HG03442 (cell line): Measurements from ENCODE around the gene RABGAP1.

Experiments used
- ATAC-seq: cut with Tn5 transposase; IDR thresholded peaks from one replicate; pipeline ENCODE4 v1.9.1; 2021; ENCODE audit warnings: mild to moderate bottlenecking, moderate library complexity; ENCODE audit not compliant: unreplicated experiment

Gene RABGAP1

DNA sequence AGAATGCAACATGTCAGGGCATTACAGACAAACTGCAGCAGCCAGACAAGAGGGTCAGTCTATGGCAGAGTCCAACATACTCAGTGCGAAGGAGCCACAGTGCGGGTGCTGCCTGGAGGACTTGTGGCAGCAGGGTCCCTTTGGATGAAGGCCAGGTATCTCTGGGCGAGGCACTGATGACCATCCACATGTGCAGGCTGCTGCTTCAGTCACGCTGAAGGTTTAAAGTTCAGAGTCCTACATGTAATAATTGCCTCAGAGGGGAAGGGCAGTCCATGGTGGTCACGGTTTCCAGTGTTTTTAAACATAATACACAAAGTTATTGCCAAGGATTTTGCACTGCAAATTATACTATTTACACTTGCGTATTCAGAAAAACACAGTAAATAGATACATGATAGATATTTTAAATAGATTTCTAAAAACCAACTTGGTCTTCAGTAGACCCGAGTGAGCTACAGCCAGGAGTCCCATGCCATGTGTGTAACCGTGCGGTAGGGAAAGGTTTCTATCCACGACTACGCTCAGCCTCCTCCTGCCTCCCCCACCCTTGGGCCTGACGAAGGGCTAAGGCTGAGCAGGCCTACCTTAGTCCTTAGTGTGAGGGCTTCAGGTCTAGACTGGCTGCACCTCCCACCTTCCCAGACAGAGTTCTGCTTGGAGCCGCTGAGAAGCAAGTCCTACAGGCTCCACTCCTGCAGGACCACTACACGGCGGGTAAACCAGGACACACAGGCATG, 168.9 kb downstream of the RABGAP1 start:
- ATAC-seq = no peak

DNA sequence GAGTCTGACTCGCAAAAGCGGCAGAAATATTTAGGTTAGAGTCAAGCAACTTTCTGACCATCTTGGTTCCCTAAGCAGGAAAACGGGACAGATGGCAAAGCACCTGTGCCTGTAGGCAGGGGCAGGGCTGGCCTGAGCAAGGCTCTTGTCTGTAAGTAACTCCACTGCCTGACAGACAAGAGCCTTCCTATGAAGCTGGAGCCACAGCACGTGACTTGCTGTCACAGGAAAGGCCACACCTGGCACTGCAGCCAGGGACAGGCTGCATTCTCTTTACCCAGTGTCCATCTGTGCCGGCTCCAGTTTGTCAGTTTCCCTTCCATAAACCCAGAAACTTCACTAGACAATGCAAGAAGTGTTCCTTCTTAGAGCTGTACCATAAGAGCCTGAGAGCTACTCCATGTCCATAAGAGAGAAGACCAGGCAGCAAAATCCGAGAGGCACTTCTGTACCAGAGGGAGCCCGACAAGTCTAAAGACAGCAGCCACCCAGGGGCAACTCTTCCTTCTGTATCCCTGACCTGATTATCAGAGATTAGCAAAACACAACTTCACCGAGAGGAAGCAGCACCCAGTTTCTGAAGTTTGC, 170.7 kb downstream of the RABGAP1 start:
- ATAC-seq = no peak

GRCh38 chr9:123112015-123112975, 171.5 kb downstream of the RABGAP1 start:
- no peak for ATAC-seq

DNA sequence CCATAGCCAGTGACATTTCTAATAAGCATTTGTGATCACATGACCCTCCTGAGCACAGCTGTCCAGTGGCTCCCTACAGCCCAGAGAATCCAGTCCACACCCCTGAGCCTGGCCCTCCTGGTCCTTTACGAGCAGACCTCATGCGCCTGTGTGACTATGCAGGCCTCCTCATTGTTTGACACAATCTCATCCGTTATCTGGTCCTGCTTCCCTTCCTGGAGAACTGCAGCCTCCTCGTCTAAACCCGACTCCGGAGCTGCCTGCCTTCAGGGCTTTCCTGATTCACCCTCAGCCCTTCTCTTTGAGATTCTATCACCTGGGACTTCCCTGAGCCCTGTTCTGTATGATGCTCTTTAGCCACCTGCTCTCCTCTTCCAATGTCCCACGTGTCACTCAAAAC, 172.4 kb downstream of the RABGAP1 start:
- ATAC-seq = no peak

GRCh38 chr9:123115146-123115913, 174.5 kb downstream of the RABGAP1 start:
- ATAC-seq = no peak

- no peak for ATAC-seq
Observed at GRCh38 chr9:123116036-123116435, 175.2 kb downstream of the RABGAP1 start.

- ATAC-seq = no peak
Observed at GRCh38 chr9:123119566-123119965, 178.7 kb downstream of the RABGAP1 start.

DNA sequence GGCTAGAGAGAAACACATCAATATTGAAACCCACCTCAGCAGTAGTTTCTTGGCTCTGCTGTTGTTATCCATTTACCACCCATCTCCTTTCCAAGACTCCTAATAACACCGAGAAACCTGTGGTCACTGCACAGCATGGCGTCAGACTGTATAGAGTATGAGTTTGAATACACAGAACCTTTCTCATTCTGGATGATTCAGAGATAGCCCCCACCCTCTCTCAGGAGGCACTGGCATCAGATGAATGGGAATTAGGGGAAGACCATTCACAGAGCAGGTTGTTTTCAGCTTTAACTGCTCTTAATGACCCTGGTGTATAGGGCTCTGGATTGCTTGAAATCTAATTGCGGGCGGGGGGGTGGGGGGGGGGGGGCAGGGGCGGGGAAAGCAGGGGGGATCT, 179.3 kb downstream of the RABGAP1 start:
- no peak for ATAC-seq

DNA sequence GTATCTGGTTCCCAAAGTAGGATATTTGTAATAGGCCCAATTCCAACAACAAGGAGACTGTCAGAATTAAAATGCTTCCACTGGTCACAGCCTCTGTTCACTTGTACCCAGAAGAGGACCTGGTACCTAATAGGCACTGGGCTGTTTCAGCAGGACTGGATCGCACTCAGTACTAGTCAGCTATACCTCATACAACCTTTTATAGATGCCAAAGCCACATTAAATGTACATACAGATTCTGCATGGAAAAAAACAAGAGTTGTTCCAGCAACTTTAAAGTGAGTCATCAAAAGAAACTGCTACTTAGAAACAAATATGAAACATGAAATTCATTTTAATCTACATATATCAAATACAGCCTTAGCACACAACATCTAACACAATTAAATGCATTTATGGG, 180.1 kb downstream of the RABGAP1 start:
- no peak for ATAC-seq

- no peak for ATAC-seq
Observed at GRCh38 chr9:123121457-123121856, 180.6 kb downstream of the RABGAP1 start.

GRCh38 chr9:123127512-123128075, 186.8 kb downstream of the RABGAP1 start:
- no peak for ATAC-seq

DNA sequence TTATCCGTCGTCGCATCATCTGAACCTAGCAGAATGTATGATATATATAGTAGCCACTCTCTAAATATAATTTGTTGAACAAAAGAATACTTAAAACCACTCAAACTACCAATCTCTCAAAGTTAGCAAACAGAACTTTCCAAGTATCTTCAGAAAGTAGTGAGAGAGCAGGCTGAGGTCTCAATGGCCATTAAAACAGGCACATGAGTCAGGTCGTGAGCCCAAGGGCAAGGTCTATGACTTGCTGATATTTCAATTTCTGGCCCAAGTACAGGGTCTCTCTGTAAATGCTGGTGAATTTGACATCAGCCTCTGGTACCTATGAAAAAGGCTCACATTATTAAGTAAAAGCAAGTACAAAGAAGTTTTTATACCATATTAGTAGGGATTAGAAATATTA, 187.8 kb downstream of the RABGAP1 start:
- ATAC-seq = no peak

DNA sequence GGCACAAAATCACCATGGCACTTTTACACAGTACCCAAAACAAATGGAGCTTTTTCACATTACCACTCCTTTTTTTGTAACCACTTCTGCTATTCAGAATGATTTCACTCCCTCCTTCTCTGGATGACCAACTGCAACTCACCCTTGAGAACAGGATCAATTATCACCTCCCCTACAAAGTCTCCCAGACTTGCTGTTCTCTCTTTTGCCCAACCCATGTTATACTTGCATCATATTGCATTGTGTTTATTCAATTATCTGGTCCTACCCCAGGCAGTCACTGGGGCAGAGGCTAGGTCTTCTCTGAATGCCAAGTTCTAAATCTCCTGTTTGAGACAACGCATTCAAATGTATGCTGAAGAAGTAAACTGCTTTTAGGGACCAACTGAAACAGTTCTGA, 188.6 kb downstream of the RABGAP1 start:
- ATAC-seq = no peak

DNA sequence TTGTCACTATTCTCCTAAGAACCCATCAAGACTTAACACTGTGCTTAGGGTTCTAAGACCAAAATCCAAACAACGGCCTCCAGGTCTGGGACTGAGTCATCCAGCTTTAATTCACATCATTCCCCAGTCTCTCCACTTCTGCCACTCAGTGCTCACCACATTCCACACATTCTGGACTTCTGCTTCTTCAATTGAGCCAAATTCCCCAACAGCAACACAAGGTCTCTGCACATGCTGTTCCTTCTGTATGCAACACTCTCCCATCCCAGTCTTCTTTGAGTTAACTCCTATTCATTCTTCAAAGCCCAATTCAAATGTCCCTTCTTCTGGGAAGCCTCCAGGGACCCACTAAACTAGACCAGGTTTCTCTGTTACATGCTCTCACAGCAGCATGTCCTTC, 190.4 kb downstream of the RABGAP1 start:
- ATAC-seq = no peak

DNA sequence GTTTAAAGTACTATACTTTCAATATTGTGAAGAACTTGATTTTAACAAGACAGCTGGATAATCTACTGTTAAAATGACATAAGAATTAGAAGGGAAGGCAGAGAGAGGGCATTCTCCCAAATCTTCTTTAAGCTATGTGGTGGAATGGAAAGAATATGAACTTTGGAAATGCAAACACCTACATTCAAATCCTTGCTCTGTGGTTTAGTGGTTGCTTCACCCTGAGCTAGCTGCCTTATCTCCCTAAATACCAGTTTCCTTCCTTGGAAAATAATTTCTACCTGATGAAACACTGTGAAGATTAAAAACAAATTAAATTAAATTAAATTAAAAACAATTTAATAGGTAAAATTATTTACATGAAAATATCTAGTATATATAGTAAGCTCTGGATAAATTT, 191.2 kb downstream of the RABGAP1 start:
- no peak for ATAC-seq

DNA sequence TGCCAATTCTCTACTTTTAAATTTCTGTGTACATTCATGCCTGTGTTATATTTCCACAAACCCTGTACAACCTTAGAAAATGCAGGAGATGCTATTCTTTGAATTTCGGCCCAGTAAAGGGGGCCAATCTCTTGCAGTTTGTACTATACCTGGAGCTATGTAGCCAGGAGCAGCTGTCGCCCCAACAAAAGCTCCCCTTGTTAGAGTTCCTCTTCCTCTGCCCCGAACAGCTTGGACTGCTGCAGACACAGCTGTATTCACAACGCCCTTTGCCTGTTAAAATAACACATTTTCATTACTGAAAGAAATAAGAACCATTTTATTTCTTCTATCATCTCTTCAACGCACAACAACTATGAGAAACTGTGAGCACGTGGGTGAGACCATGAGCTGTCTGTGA, 191.9 kb downstream of the RABGAP1 start:
- no peak for ATAC-seq

- ATAC-seq = no peak
Observed at GRCh38 chr9:123135430-123135829, 194.6 kb downstream of the RABGAP1 start.

DNA sequence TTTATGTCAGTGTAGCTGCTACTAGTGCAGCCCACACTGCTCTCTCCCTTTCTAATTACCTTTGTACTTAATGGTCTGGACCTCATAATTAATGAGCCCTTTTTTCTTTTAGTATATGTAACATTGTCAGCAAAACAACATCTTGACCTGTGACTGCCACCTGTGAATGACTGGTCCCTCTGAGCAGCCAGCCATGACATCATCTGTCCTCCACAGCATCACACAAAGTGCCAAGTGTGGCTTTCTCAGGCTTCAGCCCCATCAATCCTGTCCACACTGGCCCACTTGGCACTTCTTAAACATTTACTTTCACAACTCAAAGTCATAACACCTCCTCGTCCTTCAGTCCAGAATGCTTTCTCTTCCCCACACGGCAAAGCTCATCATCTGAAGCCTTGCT, 197.3 kb downstream of the RABGAP1 start:
- ATAC-seq = no peak

GRCh38 chr9:123149067-123149466, 208.2 kb downstream of the RABGAP1 start:
- no peak for ATAC-seq

- ATAC-seq = no peak
Observed at GRCh38 chr9:123150708-123151503, 210.1 kb downstream of the RABGAP1 start.
